B cell (primary cell): Measurements from ENCODE around the gene MAPK8IP2. TPM values are rescaled to one million over a fixed set of nuclear protein-coding genes. Genes with fewer than 3 reads are reported as not detected.
"Not testable (repeated sequence)": the region's sequence is repeated elsewhere in the genome, so short reads cannot be mapped to it uniquely, and the experiment has no call there.

Experiments used
- ATAC-seq: fragments of 200-7000 bp; cut with Tn5 transposase; one replicate; pipeline ENCODE4 v1.10.0; 2021; ENCODE audit warnings: low read depth, mild to moderate bottlenecking, moderate number of reproducible peaks, moderate library complexity
- CTCF ChIA-PET: fragments of 350-600 bp; sonication (Branson Sonifier 250); formaldehyde crosslinking; loops from one replicate; lab custom pipeline; 2021; ENCODE audit warnings: antibody characterized with exemption, inconsistent platforms; lab: Charles Lee
- POLR2A ChIA-PET: fragments of 350-600 bp; sonication (Branson Sonifier 250); formaldehyde crosslinking; loops from one replicate; lab custom pipeline; 2021; ENCODE audit warnings: antibody characterized with exemption; lab: Charles Lee
- DNase-seq: peaks from one replicate; pipeline ENCODE4 v3.0.0; 2013
- H2AFZ ChIP-seq: 2 replicates; pipeline ENCODE4 v1.6.1; 2012; ENCODE audit warnings: mild to moderate bottlenecking, low read depth, low read length; ENCODE audit not compliant: insufficient read depth, poor library complexity, severe bottlenecking
- H3K27ac ChIP-seq, 2 donors: 1 replicate in 1 of 2; 2 replicates in 1 of 2; pipeline ENCODE4 v1.5.1; 2012 to 2013; ENCODE audit warnings: low read length in 2 of 2, mild to moderate bottlenecking in 2 of 2, moderate library complexity in 1 of 2
- H3K27me3 ChIP-seq, 4 experiments: fragments of 200-600 bp in 1 of 4; sonication (generic) in 1 of 4; replicated peaks in 1 of 4; 1 replicate in 2 of 4; 2 replicates in 2 of 4; pipeline versions ENCODE4 v1.6.1 to v1.7.0; 2013 to 2016; ENCODE audit warnings: low read length in 3 of 4, mild to moderate bottlenecking in 2 of 4, mixed read lengths in 1 of 4, moderate library complexity in 1 of 4; ENCODE audit not compliant: insufficient read depth in 4 of 4, control insufficient read depth in 3 of 4; ENCODE audit errors: control extremely low read depth in 1 of 4
- H3K36me3 ChIP-seq, 2 experiments: replicated peaks in 1 of 2; 1 replicate in 1 of 2; 2 replicates in 1 of 2; pipeline versions ENCODE4 v1.6.1 to v1.7.1; 2013; ENCODE audit warnings: low read length in 1 of 2; ENCODE audit not compliant: insufficient read depth in 2 of 2, control insufficient read depth in 1 of 2; ENCODE audit errors: control extremely low read depth in 1 of 2, extremely low read depth in 1 of 2
- H3K4me1 ChIP-seq, 2 donors: fragments of 200-600 bp in 1 of 2; sonication (generic) in 1 of 2; 1 replicate in 1 of 2; 2 replicates in 1 of 2; pipeline versions ENCODE4 v1.5.1 to v1.6.1; 2013 to 2017; ENCODE audit warnings: low read length in 2 of 2; ENCODE audit not compliant: control insufficient read depth in 2 of 2, insufficient read depth in 2 of 2
- H3K4me2 ChIP-seq: replicated peaks from 2 replicates; pipeline ENCODE3; 2012; ENCODE audit warnings: mild to moderate bottlenecking, low read depth, low read length; ENCODE audit not compliant: poor library complexity, severe bottlenecking
- H3K4me3 ChIP-seq, 5 experiments: fragments of 200-600 bp in 1 of 5; sonication (generic) in 1 of 5; 1 replicate in 3 of 5; 2 replicates in 2 of 5; pipeline versions ENCODE4 v1.5.1 to v1.7.0; 2011 to 2016; ENCODE audit warnings: low read length in 4 of 5, mild to moderate bottlenecking in 4 of 5, low read depth in 2 of 5, control low read depth in 1 of 5, moderate library complexity in 1 of 5; ENCODE audit not compliant: insufficient read depth in 1 of 5; ENCODE audit errors: control extremely low read depth in 1 of 5, extremely low read depth in 1 of 5
- H3K79me2 ChIP-seq: fragments of 200-600 bp; sonication (generic); one replicate; pipeline ENCODE4 v1.6.0; 2016; ENCODE audit warnings: low read length; ENCODE audit not compliant: control insufficient read depth, insufficient read depth
- H3K9ac ChIP-seq: fragments of 200-600 bp; sonication (generic); 2 replicates; pipeline ENCODE4 v1.6.1; 2017; ENCODE audit warnings: mild to moderate bottlenecking, low read length, moderate library complexity
- H3K9me3 ChIP-seq, 3 donors: one replicate each; pipeline versions ENCODE4 v1.6.1 to v1.7.1; 2013; ENCODE audit warnings: low read length in 2 of 3; ENCODE audit not compliant: control insufficient read depth in 2 of 3, insufficient read depth in 1 of 3; ENCODE audit errors: control extremely low read depth in 1 of 3
- H4K20me1 ChIP-seq: 2 replicates; pipeline ENCODE4 v1.6.0; 2012; ENCODE audit warnings: mild to moderate bottlenecking, low read length; ENCODE audit not compliant: insufficient read depth, control insufficient read depth, poor library complexity, severe bottlenecking
- H3K27ac Mint-ChIP-seq: one replicate; pipeline ENCODE4 v1.8.0; 2021; ENCODE audit warnings: mixed read lengths
- H3K27me3 Mint-ChIP-seq: one replicate; pipeline ENCODE4 v1.8.0; 2021; ENCODE audit warnings: mixed read lengths
- H3K4me1 Mint-ChIP-seq: one replicate; pipeline ENCODE4 v1.8.0; 2021; ENCODE audit warnings: mixed read lengths
- H3K4me3 Mint-ChIP-seq: one replicate; pipeline ENCODE4 v1.8.0; 2021; ENCODE audit warnings: mixed read lengths
- H3K9me3 Mint-ChIP-seq: one replicate; pipeline ENCODE4 v1.8.0; 2022; ENCODE audit warnings: mixed read lengths; ENCODE audit not compliant: insufficient read depth
- CTCF ChIP-seq: fragments of 200-600 bp; IDR thresholded peaks from one replicate; pipeline ENCODE4 v1.8.0; 2022; ENCODE audit warnings: antibody characterized with exemption, mild to moderate bottlenecking
- EZH2 ChIP-seq: IDR thresholded peaks from 2 replicates; pipeline ENCODE4 v1.6.1; 2012; ENCODE audit warnings: borderline replicate concordance, low read depth, mild to moderate bottlenecking, moderate library complexity, low read length; ENCODE audit not compliant: insufficient read depth, poor library complexity, severe bottlenecking
- WGBS: methylation state at CpG from one replicate; pipeline ENCODE4 v1.1.5; 2013; ENCODE audit warnings: missing lambda C conversion rate; ENCODE audit not compliant: insufficient coverage; 5-methylcytosine and 5-hydroxymethylcytosine counted together
- intact Hi-C: fragments of 100-400 bp; cut with micrococcal nuclease; formaldehyde crosslinking; loops from one replicate; pipeline ENCODE4 v1.10.0; 2022
- polyA plus RNA-seq: library from polyadenylated mRNA; depleted of rRNA; stranded (reverse); fragments of >200 nt; gene quantifications from 2 replicates; pipeline ENCODE4 v1.2.3, GENCODE V29; 2012
- total RNA-seq, 2 donors: library from RNA; stranded (reverse); fragments of 120-200 nt in 1 of 2; gene quantifications; 1 replicate in 1 of 2; 2 replicates in 1 of 2; pipeline versions ENCODE4 v1.2.3 to v1.2.4, GENCODE V29; 2013 to 2022

The MAPK8IP2 gene
- total and polyA plus RNA-seq, 2 donors (not counting 1 experiment from before 2014, with no cell fraction given) = 0.19 to 0.39 TPM

- H2AFZ ChIP-seq, H3K79me2 ChIP-seq, H3K4me1 Mint-ChIP-seq, H3K9me3 Mint-ChIP-seq, DNase-seq, H3K27ac ChIP-seq, H3K9ac ChIP-seq, H3K4me3 ChIP-seq, ATAC-seq, H3K27ac Mint-ChIP-seq, H3K4me2 ChIP-seq, H4K20me1 ChIP-seq, H3K9me3 ChIP-seq, CTCF ChIA-PET, H3K36me3 ChIP-seq, POLR2A ChIA-PET, H3K4me1 ChIP-seq, H3K4me3 Mint-ChIP-seq, intact Hi-C loops: not testable (repeated sequence)
- peaks cover 40% of the 10 kb centered on the region for H3K27me3 Mint-ChIP-seq
- peaks cover 0 to 47% (median 5%) of the 10 kb centered on the region in 4 experiments for H3K27me3 ChIP-seq
- WGBS = 88% methylated on average over 34 of the region's 39 CpGs
Measured at GRCh38 chr22:50608058-50608840, 7.7 kb downstream of the MAPK8IP2 start.

DNA sequence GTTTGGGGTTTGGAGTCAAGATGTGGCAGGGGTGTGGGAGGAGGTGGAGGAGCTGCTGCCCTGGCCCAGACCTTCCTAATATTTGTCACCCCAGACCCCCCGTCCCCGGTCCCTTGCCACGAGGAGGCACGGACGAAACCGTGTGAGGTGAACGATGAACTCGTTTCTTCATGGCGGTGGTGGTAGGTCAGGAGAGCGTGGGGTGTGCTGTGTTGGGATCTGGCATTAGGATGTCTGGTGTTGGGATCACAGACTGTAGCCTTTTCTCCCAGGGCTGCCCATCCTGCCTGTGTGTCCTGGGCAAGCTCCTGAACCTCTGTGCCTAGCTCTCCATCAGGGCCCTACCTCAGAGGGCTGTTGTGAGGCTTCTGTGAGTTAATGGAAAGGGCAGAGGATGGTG lies 8.4 kb downstream of the MAPK8IP2 start:
- H3K9me3 ChIP-seq = peaks cover 0 to 9% (median 0%) of the 10 kb centered on the region in 3 donors
- H3K4me2 ChIP-seq = no peak overlapping the region
- no peak overlapping the region for H3K4me3 ChIP-seq
- DNase-seq = no peak
- 92% methylated on average over 2 of the region's 10 CpGs for WGBS
- Mint-ChIP-seq H3K9me3 (no peaks in the 10 kb centered on the region), H3K4me3 (no peak overlapping the region), H3K27me3 (peaks cover 43% of the 10 kb centered on the region), H3K4me1 (peaks cover 1% of the 10 kb centered on the region), H3K27ac (no peak overlapping the region)
- no peak overlapping the region for H3K9ac ChIP-seq
- no peaks in the 10 kb centered on the region for H3K36me3 ChIP-seq
- TF ChIP-seq CTCF (no peak), EZH2 (no peak)
- H2AFZ ChIP-seq = no peak overlapping the region
- no peaks in the 10 kb centered on the region for H3K4me1 ChIP-seq
- H4K20me1 ChIP-seq = no peaks in the 10 kb centered on the region
- no peaks in the 10 kb centered on the region for H3K79me2 ChIP-seq
- no peak for ATAC-seq
- intact Hi-C loops = no loop called here
- CTCF ChIA-PET = no interaction called here
- POLR2A ChIA-PET = no interaction called here
- H3K27me3 ChIP-seq = peaks cover 0 to 46% (median 3%) of the 10 kb centered on the region in 4 experiments
- no peak overlapping the region for H3K27ac ChIP-seq
